Subcutaneous abdominal adipose tissue (tissue), 5 donors: ENCODE results near the gene TSNAX.
"Not testable (repeated sequence)": the region's sequence is repeated elsewhere in the genome, so short reads cannot be mapped to it uniquely, and the experiment has no call there.

Experiments used
- H3K27ac ChIP-seq: one replicate; pipeline ENCODE4 v1.7.0; 2013; ENCODE audit warnings: low read depth, mild to moderate bottlenecking, inconsistent platforms, low read length, moderate library complexity
- H3K27me3 ChIP-seq, 5 donors: one replicate each; pipeline ENCODE4 v1.7.0; 2013; ENCODE audit warnings: low read length in 5 of 5, inconsistent platforms in 1 of 5; ENCODE audit not compliant: control insufficient read depth in 5 of 5, insufficient read depth in 4 of 5
- H3K36me3 ChIP-seq, 5 donors: one replicate each; pipeline ENCODE4 v1.7.0; 2013; ENCODE audit warnings: low read length in 5 of 5; ENCODE audit not compliant: control insufficient read depth in 5 of 5, insufficient read depth in 5 of 5
- H3K4me1 ChIP-seq, 5 donors: one replicate each; pipeline ENCODE4 v1.7.0; 2013; ENCODE audit warnings: low read length in 5 of 5, mild to moderate bottlenecking in 3 of 5, moderate library complexity in 1 of 5; ENCODE audit not compliant: control insufficient read depth in 5 of 5, insufficient read depth in 5 of 5
- H3K4me3 ChIP-seq, 5 donors: one replicate each; pipeline ENCODE4 v1.7.0; 2013; ENCODE audit warnings: low read length in 5 of 5, low read depth in 1 of 5
- H3K9ac ChIP-seq, 5 donors: one replicate each; pipeline ENCODE4 v1.7.0; 2013; ENCODE audit warnings: low read length in 5 of 5, mild to moderate bottlenecking in 4 of 5, moderate library complexity in 3 of 5
- H3K9me3 ChIP-seq, 5 donors: one replicate each; pipeline ENCODE4 v1.7.0; 2013; ENCODE audit warnings: low read length in 5 of 5; ENCODE audit not compliant: control insufficient read depth in 5 of 5
- donor health status: healthy.
- donor health status: healthy.
- donor health status: healthy.
- donor health status: healthy.
- donor health status: healthy.

The TSNAX gene

GRCh38 chr1:231557898-231558707, 29.6 kb downstream of the TSNAX start:
- Histone ChIP-seq H3K27me3 (no peaks in the 10 kb centered on the region), H3K27ac (no peak overlapping the region), H3K9ac (no peak overlapping the region), H3K4me1 (peaks cover 0 to 9% (median 0%) of the 10 kb centered on the region in 5 donors), H3K4me3 (no peak overlapping the region), H3K9me3 (no peaks in the 10 kb centered on the region), H3K36me3 (peaks cover 4 to 11% (median 6%) of the 10 kb centered on the region in 5 donors)

GRCh38 chr1:231558708-231559185, 30.3 kb downstream of the TSNAX start:
- Histone ChIP-seq H3K27ac (no peak overlapping the region), H3K9ac (no peak overlapping the region), H3K4me3 (no peak overlapping the region), H3K27me3 (no peaks in the 10 kb centered on the region), H3K9me3 (no peaks in the 10 kb centered on the region), H3K36me3 (peaks cover 4 to 17% (median 7%) of the 10 kb centered on the region in 5 donors), H3K4me1 (peaks cover 0 to 9% (median 0%) of the 10 kb centered on the region in 5 donors)

- H3K27me3 ChIP-seq = no peaks in the 10 kb centered on the region
- H3K4me1 ChIP-seq = peaks cover 0 to 9% (median 0%) of the 10 kb centered on the region in 5 donors
- H3K36me3 ChIP-seq = peaks cover 9 to 24% (median 18%) of the 10 kb centered on the region in 5 donors
- H3K4me3 ChIP-seq = no peak overlapping the region
- H3K9me3 ChIP-seq = no peaks in the 10 kb centered on the region
- H3K27ac ChIP-seq = no peak overlapping the region
- H3K9ac ChIP-seq = no peak overlapping the region
Observed at GRCh38 chr1:231561647-231562383, 33.3 kb downstream of the TSNAX start.

GRCh38 chr1:231563247-231563646, 34.8 kb downstream of the TSNAX start:
- Histone ChIP-seq H3K27ac (no peak overlapping the region), H3K4me3 (no peak overlapping the region), H3K9me3 (no peaks in the 10 kb centered on the region), H3K4me1 (peaks cover 0 to 2% (median 0%) of the 10 kb centered on the region in 5 donors), H3K27me3 (no peaks in the 10 kb centered on the region), H3K9ac (no peak overlapping the region), H3K36me3 (peaks cover 9 to 24% (median 18%) of the 10 kb centered on the region in 5 donors)

GRCh38 chr1:231564373-231564772, 35.9 kb downstream of the TSNAX start:
- Histone ChIP-seq H3K9me3 (no peaks in the 10 kb centered on the region), H3K36me3 (peaks cover 9 to 24% (median 18%) of the 10 kb centered on the region in 5 donors), H3K27ac (no peak overlapping the region), H3K4me1 (no peaks in the 10 kb centered on the region), H3K27me3 (no peaks in the 10 kb centered on the region), H3K9ac (no peak overlapping the region), H3K4me3 (no peak overlapping the region)

GRCh38 chr1:231566496-231566895, 38.0 kb downstream of the TSNAX start:
- Histone ChIP-seq H3K9ac (no peak overlapping the region), H3K27me3 (no peaks in the 10 kb centered on the region), H3K4me1 (peaks cover 0 to 4% (median 0%) of the 10 kb centered on the region in 5 donors), H3K9me3 (no peaks in the 10 kb centered on the region), H3K4me3 (no peak overlapping the region), H3K36me3 (peaks cover 9 to 19% (median 18%) of the 10 kb centered on the region in 5 donors), H3K27ac (no peak overlapping the region)

GRCh38 chr1:231570262-231570661, 41.8 kb downstream of the TSNAX start:
- not testable (repeated sequence) for H3K27me3 ChIP-seq, H3K4me3 ChIP-seq, H3K27ac ChIP-seq, H3K9ac ChIP-seq, H3K36me3 ChIP-seq, H3K9me3 ChIP-seq
- peaks cover 0 to 11% (median 0%) of the 10 kb centered on the region in 5 donors for H3K4me1 ChIP-seq

GRCh38 chr1:231571904-231572303, 43.4 kb downstream of the TSNAX start:
- Histone ChIP-seq H3K9ac (no peak overlapping the region), H3K4me3 (peak overlapping the region in 1 of 5 donors; percentile 3), H3K4me1 (peaks cover 0 to 11% (median 0%) of the 10 kb centered on the region in 5 donors), H3K27me3 (no peaks in the 10 kb centered on the region), H3K36me3 (peaks cover 0 to 2% (median 0%) of the 10 kb centered on the region in 5 donors), H3K9me3 (no peaks in the 10 kb centered on the region), H3K27ac (no peak overlapping the region)

GRCh38 chr1:231575472-231575871, 47.0 kb downstream of the TSNAX start:
- peaks cover 0 to 11% (median 0%) of the 10 kb centered on the region in 5 donors for H3K4me1 ChIP-seq
- no peaks in the 10 kb centered on the region for H3K27me3 ChIP-seq
- H3K27ac ChIP-seq = no peak overlapping the region
- H3K4me3 ChIP-seq = no peak overlapping the region
- no peak overlapping the region for H3K9ac ChIP-seq
- H3K36me3 ChIP-seq = no peaks in the 10 kb centered on the region
- H3K9me3 ChIP-seq = no peaks in the 10 kb centered on the region
